SK-N-SH (cell line): ENCODE measurements around the gene ACP4. TPM values are rescaled to one million over a fixed set of nuclear protein-coding genes. Genes with fewer than 3 reads are reported as not detected.

Experiments
- CTCF ChIA-PET: fragments of 300-600, 350-600 bp; formaldehyde crosslinking; extraction: SDS; loops from one replicate; lab custom pipeline; 2021; lab: Yijun Ruan, JAX
- POLR2A ChIA-PET: fragments of 350-600 bp; sonication (Branson Sonifier 250); formaldehyde crosslinking; extraction: SDS; loops from one replicate; lab custom pipeline; 2020; ENCODE audit warnings: antibody characterized with exemption, inconsistent platforms; lab: Yijun Ruan, JAX
- DNase-seq: peaks from one replicate; pipeline ENCODE4 v3.0.0; 2012
- H2AFZ ChIP-seq: fragments of 200-600 bp; sonication (generic); 2 replicates; pipeline ENCODE4 v1.8.1; 2016; ENCODE audit warnings: antibody characterized with exemption, mild to moderate bottlenecking, low read depth
- H3F3A ChIP-seq: fragments of 200-600 bp; sonication (generic); replicated peaks from 2 replicates; pipeline ENCODE3; 2016; ENCODE audit warnings: antibody characterized with exemption, mild to moderate bottlenecking; ENCODE audit not compliant: insufficient read depth
- H3K27ac ChIP-seq, 2 experiments: fragments of 200-500 bp in 1 of 2; fragments of 200-600 bp in 1 of 2; sonication (Bioruptor generic) in 1 of 2; sonication (generic), shearing (Covaris generic) in 1 of 2; 2 replicates each; pipeline versions ENCODE4 v1.5.1 to v1.6.1; 2014 to 2016; ENCODE audit warnings: low read depth in 2 of 2, inconsistent platforms in 1 of 2, low read length in 1 of 2, mild to moderate bottlenecking in 1 of 2, mixed read lengths in 1 of 2
- H3K27me3 ChIP-seq: fragments of 200-600 bp; sonication (generic), shearing (Covaris generic); 2 replicates; pipeline ENCODE4 v1.6.1; 2016; ENCODE audit warnings: mixed run types; ENCODE audit not compliant: insufficient read depth
- H3K36me3 ChIP-seq, 2 experiments: fragments of 200-500 bp in 1 of 2; fragments of 200-600 bp in 1 of 2; sonication (Bioruptor generic) in 1 of 2; sonication (generic) in 1 of 2; replicated peaks in 1 of 2; 2 replicates each; pipeline versions ENCODE3 to v1.5.1; 2014 to 2016; ENCODE audit warnings: low read length in 1 of 2, mild to moderate bottlenecking in 1 of 2; ENCODE audit not compliant: insufficient read depth in 2 of 2, control insufficient read depth in 1 of 2
- H3K4me1 ChIP-seq, 2 experiments: fragments of 200-500 bp in 1 of 2; fragments of 200-600 bp in 1 of 2; sonication (Bioruptor generic) in 1 of 2; sonication (generic), shearing (Covaris generic) in 1 of 2; 2 replicates each; pipeline versions ENCODE4 v1.5.1 to v1.6.1; 2014 to 2016; ENCODE audit warnings: low read depth in 1 of 2, low read length in 1 of 2, mixed run types in 1 of 2; ENCODE audit not compliant: insufficient read depth in 2 of 2, control insufficient read depth in 1 of 2
- H3K4me2 ChIP-seq: fragments of 200-600 bp; sonication (generic), shearing (Covaris generic); 2 replicates; pipeline ENCODE4 v1.6.1; 2017; ENCODE audit warnings: mixed run types
- H3K4me3 ChIP-seq, 2 experiments: fragments of 200-500 bp in 1 of 2; fragments of 200-600 bp in 1 of 2; sonication (Bioruptor generic) in 1 of 2; sonication (generic), shearing (Covaris generic) in 1 of 2; 2 replicates each; pipeline versions ENCODE4 v1.5.1 to v1.8.1; 2014 to 2016; ENCODE audit warnings: low read depth in 2 of 2, inconsistent platforms in 1 of 2, low read length in 1 of 2, mild to moderate bottlenecking in 1 of 2, mixed read lengths in 1 of 2, moderate library complexity in 1 of 2
- H3K79me2 ChIP-seq: fragments of 200-600 bp; sonication (generic); 2 replicates; pipeline ENCODE4 v1.8.1; 2017; ENCODE audit warnings: mild to moderate bottlenecking; ENCODE audit not compliant: insufficient read depth
- H3K9ac ChIP-seq: fragments of 200-600 bp; sonication (generic); 2 replicates; pipeline ENCODE4 v1.6.1; 2017; ENCODE audit warnings: mixed run types
- H3K9me2 ChIP-seq: fragments of 200-600 bp; sonication (generic); 2 replicates; pipeline ENCODE4 v1.6.1; 2017; ENCODE audit warnings: mixed run types
- H3K9me3 ChIP-seq: fragments of 200-600 bp; sonication (generic); 2 replicates; pipeline ENCODE4 v1.6.1; 2017; ENCODE audit warnings: mixed run types, mild to moderate bottlenecking, moderate library complexity
- H4K20me1 ChIP-seq: fragments of 200-600 bp; sonication (generic); 2 replicates; pipeline ENCODE4 v1.6.1; 2017; ENCODE audit warnings: mild to moderate bottlenecking, mixed run types; ENCODE audit not compliant: insufficient read depth
- CHD2 ChIP-seq: fragments of 150-350 bp; IDR thresholded peaks from 2 replicates; pipeline ENCODE4 v1.6.1; 2018; ENCODE audit warnings: low read length; ENCODE audit not compliant: partially characterized antibody
- CTCF ChIP-seq: fragments of 200-600 bp; sonication (generic); IDR thresholded peaks from 2 replicates; pipeline ENCODE4 v1.6.1; 2017; ENCODE audit warnings: antibody characterized with exemption, mild to moderate bottlenecking, moderate library complexity
- EP300 ChIP-seq, 2 experiments: IDR thresholded peaks; 2 replicates each; pipeline versions ENCODE4 v1.4.0 to v1.6.1; 2012; ENCODE audit warnings: borderline replicate concordance in 1 of 2, low read depth in 1 of 2, low read length in 1 of 2
- EZH2phosphoT487 ChIP-seq: fragments of 200-600 bp; sonication (generic); IDR thresholded peaks from 2 replicates; pipeline ENCODE4 v1.6.1; 2017; ENCODE audit warnings: low read depth, mixed run types, mild to moderate bottlenecking, antibody characterized with exemption, moderate library complexity, borderline replicate concordance
- FOXJ3 ChIP-seq: sonication (generic); formaldehyde crosslinking; IDR thresholded peaks from 2 replicates; pipeline ENCODE4 v1.5.1; 2020; ENCODE audit warnings: mild to moderate bottlenecking, missing genetic modification reagents
- JUND ChIP-seq: IDR thresholded peaks from 2 replicates; pipeline ENCODE4 v1.4.0; 2012
- MXI1 ChIP-seq: IDR thresholded peaks from 2 replicates; pipeline ENCODE4 v1.6.1; 2012; ENCODE audit warnings: mild to moderate bottlenecking, low read depth, low read length, improper control_type of control experiment
- PBX3 ChIP-seq: IDR thresholded peaks from 2 replicates; pipeline ENCODE4; 2012
- RCOR1 ChIP-seq: fragments of 150-350 bp; IDR thresholded peaks from 2 replicates; pipeline ENCODE4 v1.6.1; 2017; ENCODE audit warnings: antibody characterized with exemption, low read length
- REST ChIP-seq: IDR thresholded peaks from 2 replicates; pipeline ENCODE4 v1.6.1; 2012; ENCODE audit warnings: mild to moderate bottlenecking, low read depth, low read length, moderate library complexity
- RXRA ChIP-seq: IDR thresholded peaks from 2 replicates; pipeline ENCODE4 v1.4.0; 2012; ENCODE audit warnings: low read depth, mild to moderate bottlenecking, borderline replicate concordance
- WGBS: methylation state at CpG from one replicate; pipeline ENCODE4 v1.1.6; 2017; ENCODE audit warnings: low lambda C conversion rate; 5-methylcytosine and 5-hydroxymethylcytosine counted together
- polyA plus RNA-seq, 3 experiments: library from polyadenylated mRNA; depleted of rRNA; stranded (reverse); fragments of >200 nt; gene quantifications; 2 replicates each; pipeline ENCODE4 v1.2.3, GENCODE V29; 2012

ACP4 gene
- polyA plus RNA-seq, 1 of the 3 experiments (the other 2 are of a cell fraction), result not detected

GRCh38 chr19:50798659-50799546 lies 8.7 kb downstream of the ACP4 start:
- H3K36me3 ChIP-seq, result peaks cover 14 to 35% of the 10 kb centered on the region in 2 experiments
- H3K9ac ChIP-seq, result no peak overlapping the region
- peaks cover 75% of the 10 kb centered on the region for H4K20me1 ChIP-seq
- H3K79me2 ChIP-seq, result peaks cover 41% of the 10 kb centered on the region
- TF ChIP-seq JUND (no peak), REST (no peak), CTCF (no peak), FOXJ3 (no peak)
- no peak overlapping the region for H3K4me3 ChIP-seq
- H3K27me3 ChIP-seq, result no peaks in the 10 kb centered on the region
- H3F3A ChIP-seq, result no peaks in the 10 kb centered on the region
- H3K4me2 ChIP-seq, result no peak overlapping the region
- H3K27ac ChIP-seq, result no peak overlapping the region
- ChIA-PET POLR2A (no interaction called here), CTCF (interaction anchor here (0.5 to 2.7 kb wide), 5 partner anchors 15 to 129 kb away, joined by 3 to 7 read pairs (median 6); no protein-coding TSS in a partner anchor)
- peaks cover 7 to 12% of the 10 kb centered on the region in 2 experiments; a peak in 2 of 4 replicates for H3K4me1 ChIP-seq
- no CpG with 5 or more reads among the region's 21 CpGs for WGBS
- no peaks in the 10 kb centered on the region for H3K9me2 ChIP-seq
- DNase-seq, result peak; percentile 26
- no peak overlapping the region for H2AFZ ChIP-seq
- H3K9me3 ChIP-seq, result no peaks in the 10 kb centered on the region

GRCh38 chr19:50799547-50799851 lies 9.3 kb downstream of the ACP4 start:
- no peaks in the 10 kb centered on the region for H3K27me3 ChIP-seq
- no peak overlapping the region for H3K27ac ChIP-seq
- H3K79me2 ChIP-seq, result peaks cover 46% of the 10 kb centered on the region
- H4K20me1 ChIP-seq, result peaks cover 75% of the 10 kb centered on the region
- no peaks in the 10 kb centered on the region for H3K9me2 ChIP-seq
- no peaks in the 10 kb centered on the region for H3K9me3 ChIP-seq
- WGBS, result no CpG with 5 or more reads among the region's 3 CpGs
- peaks cover 14 to 35% of the 10 kb centered on the region in 2 experiments for H3K36me3 ChIP-seq
- no peaks in the 10 kb centered on the region for H3F3A ChIP-seq
- POLR2A ChIA-PET, result no interaction called here
- no peak overlapping the region for H3K4me3 ChIP-seq
- H2AFZ ChIP-seq, result no peak overlapping the region
- CTCF ChIA-PET, result interaction anchor here (0.7 to 0.9 kb wide), 2 partner anchors 16 to 131 kb away, joined by 3 read pairs; no protein-coding TSS in a partner anchor
- peaks cover 7 to 12% of the 10 kb centered on the region in 2 experiments; a peak in 2 of 4 replicates for H3K4me1 ChIP-seq
- DNase-seq, result no peak
- TF ChIP-seq EP300 (IDR thresholded peaks at IDR 0.05; ENCODE audit: borderline replicate concordance in 1 of 2, low read depth in 1 of 2, low read length in 1 of 2) (no peak), CHD2 (no peak), MXI1 (no peak), PBX3 (no peak), RCOR1 (no peak), RXRA (no peak), EZH2phosphoT487 (no peak)
- H3K4me2 ChIP-seq, result no peak overlapping the region
- no peak overlapping the region for H3K9ac ChIP-seq
